ENCODE results near the gene NHSL2.

Gene NHSL2

GRCh38 chrX:72114807-72115206 is 204.2 kb downstream of the NHSL2 start:
- no peak for DNase-seq

GRCh38 chrX:72115380-72115779 is 204.7 kb downstream of the NHSL2 start:
- DNase-seq, result no peak

- no peak for DNase-seq
Observed at GRCh38 chrX:72117636-72118210, 207.1 kb downstream of the NHSL2 start.

- no peak for DNase-seq
Observed at GRCh38 chrX:72120837-72121236, 210.2 kb downstream of the NHSL2 start.

- peak; percentile 24 for DNase-seq
Observed at GRCh38 chrX:72121383-72121782, 210.7 kb downstream of the NHSL2 start.

- no peak for DNase-seq
Observed at GRCh38 chrX:72122621-72123337, 212.1 kb downstream of the NHSL2 start.

- no peak for DNase-seq
Observed at GRCh38 chrX:72123471-72124185, 213.0 kb downstream of the NHSL2 start.

- DNase-seq, result no peak
Observed at GRCh38 chrX:72124540-72125201, 214.0 kb downstream of the NHSL2 start.

GRCh38 chrX:72125331-72126047 is 214.8 kb downstream of the NHSL2 start:
- no peak for DNase-seq

GRCh38 chrX:72126048-72126415 is 215.4 kb downstream of the NHSL2 start:
- no peak for DNase-seq

- DNase-seq, result peak; percentile 50
Observed at GRCh38 chrX:72126539-72127140, 216.0 kb downstream of the NHSL2 start.

- no peak for DNase-seq
Observed at GRCh38 chrX:72127332-72127731, 216.7 kb downstream of the NHSL2 start.

- DNase-seq, result no peak
Observed at GRCh38 chrX:72128183-72128834, 217.7 kb downstream of the NHSL2 start.

GRCh38 chrX:72128881-72129280 is 218.2 kb downstream of the NHSL2 start:
- no peak for DNase-seq

GRCh38 chrX:72129661-72130060 is 219.0 kb downstream of the NHSL2 start:
- no peak for DNase-seq

GRCh38 chrX:72130156-72130761 is 219.6 kb downstream of the NHSL2 start:
- no peak for DNase-seq

GRCh38 chrX:72130762-72131250 is 220.2 kb downstream of the NHSL2 start:
- DNase-seq, result no peak

- peak; percentile 63 for DNase-seq
Observed at GRCh38 chrX:72131317-72132294, 221.0 kb downstream of the NHSL2 start, which contains the start of gene RTL5. TSS of gene RTL5 (minus strand) at chrX:72131915.

GRCh38 chrX:72132456-72132855 is 221.8 kb downstream of the NHSL2 start:
- DNase-seq, result no peak

Data from amniotic stem cell (primary cell).